ENCODE data around the gene TSC22D1. TPM values are rescaled to one million over a fixed set of nuclear protein-coding genes. Genes with fewer than 3 reads are reported as not detected.

TSC22D1 gene
- total and polyA plus RNA-seq, 2 of the 4 experiments (the other 2 are of a cell fraction) = 30.8 to 42.2 TPM

DNA sequence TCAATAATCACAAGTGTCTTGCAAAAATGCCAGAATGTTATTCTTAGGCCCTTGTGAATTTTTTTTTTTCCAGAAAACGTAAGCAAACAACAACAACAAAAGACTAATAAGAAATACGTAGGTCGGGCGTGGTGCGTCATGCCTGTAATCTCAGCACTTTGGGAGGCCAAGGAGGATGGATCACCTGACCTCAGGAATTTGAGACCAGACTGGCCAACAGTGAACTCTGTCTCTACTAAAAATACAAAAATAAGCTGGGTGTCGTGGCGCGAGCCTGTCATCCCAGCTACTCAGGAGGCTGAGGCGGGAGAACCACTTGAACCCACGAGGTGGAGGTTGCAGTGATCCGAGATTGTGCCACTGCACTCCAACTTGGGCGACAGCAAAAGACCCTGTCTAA is 20.9 kb downstream of the TSC22D1 start:
- Histone ChIP-seq H2BK20ac (ENCODE audit: low read depth, low read length) (no peak overlapping the region), H3K18ac (ENCODE audit: low read depth, low read length) (no peak overlapping the region), H2AFZ (replicated peaks; ENCODE audit: low read length, poor library complexity) (no peak overlapping the region), H4K91ac (ENCODE audit: insufficient read depth, low read depth, low read length) (no peak overlapping the region), H3K4ac (ENCODE audit: low read depth, low read length) (no peak overlapping the region), H4K20me1 (ENCODE audit: insufficient read depth, low read length) (peaks cover 15% of the 10 kb centered on the region; the same call in 1 of the 2 replicates), H3K36me3 (ENCODE audit: control insufficient read depth, insufficient read depth, low read length) (peaks cover 12% of the 10 kb centered on the region; the same call in 1 of the 2 replicates), H3K9me1 (ENCODE audit: insufficient read depth, low read length) (no peaks in the 10 kb centered on the region; the same call in 1 of the 2 replicates), H2AK5ac (ENCODE audit: low read depth, low read length) (no peak overlapping the region), H3K4me3 (ENCODE audit: insufficient read depth, low read depth, low read length) (no peak overlapping the region), H3K14ac (replicated peaks; ENCODE audit: low read depth, low read length) (no peak overlapping the region), H2BK5ac (ENCODE audit: low read depth, low read length, poor library complexity, severe bottlenecking) (no peak overlapping the region), H4K8ac (ENCODE audit: low read depth in 2 of 2, low read length in 2 of 2) (no peak overlapping the region), H2BK15ac (ENCODE audit: low read depth, low read length) (no peak overlapping the region), H3K79me1 (ENCODE audit: low read depth in 1 of 2, low read length in 2 of 2) (peaks cover 21 to 68% of the 10 kb centered on the region in 2 experiments), H3K9ac (ENCODE audit: low read depth, low read length) (no peak overlapping the region), H3K4me2 (ENCODE audit: low read depth, low read length) (no peak overlapping the region), H3K23ac (ENCODE audit: low read depth, low read length) (no peak overlapping the region), H4K5ac (ENCODE audit: low read depth, low read length) (no peak overlapping the region), H3K4me1 (ENCODE audit: control insufficient read depth, insufficient read depth, low read length) (no peaks in the 10 kb centered on the region), H3K27me3 (ENCODE audit: control insufficient read depth, insufficient read depth, low read length) (no peaks in the 10 kb centered on the region), H2BK120ac (ENCODE audit: low read depth, low read length) (no peak overlapping the region), H2AK9ac (replicated peaks; ENCODE audit: low read depth, low read length, poor library complexity) (no peak overlapping the region), H3K56ac (ENCODE audit: extremely low read depth, insufficient read depth, low read length) (no peak overlapping the region), H3K27ac (ENCODE audit: insufficient read depth, low read length) (no peak overlapping the region), H3K9me3 (ENCODE audit: control insufficient read depth, insufficient read depth, low read length) (no peaks in the 10 kb centered on the region)
- dilution Hi-C loops (cut with HindIII; ENCODE audit: low sequenced_read_pairs, unreplicated experiment) (no loop called here), in situ Hi-C loops (cut with MboI; ENCODE audit: low sequenced_read_pairs) (no loop called here), intact Hi-C loops (cut with micrococcal nuclease) (no loop called here)
- ChIA-PET POLR2A (ENCODE audit: unreplicated experiment) (no interaction called here), CTCF (interaction anchor here (0.7 kb wide), 1 partner anchor 83 kb away, joined by 4 read pairs; no protein-coding TSS in a partner anchor)
- 97% methylated on average over 4 of the region's 12 CpGs; no CpG with 5 or more reads in 1 of the 2 experiments for WGBS, 2 experiments (ENCODE audit: extremely low coverage in 2 of 2, insufficient read length in 1 of 2)
- BruUV-seq (replicated peaks) = no TSS peak
- DNase-seq (no peak), ATAC-seq (ENCODE audit: low read depth) (no peak)
- TF ChIP-seq MAZ (IDR thresholded peaks at IDR 0.05; ENCODE audit: borderline replicate concordance, low read depth, low read length) = no peak
- TF ChIP-seq, protein P1, sequence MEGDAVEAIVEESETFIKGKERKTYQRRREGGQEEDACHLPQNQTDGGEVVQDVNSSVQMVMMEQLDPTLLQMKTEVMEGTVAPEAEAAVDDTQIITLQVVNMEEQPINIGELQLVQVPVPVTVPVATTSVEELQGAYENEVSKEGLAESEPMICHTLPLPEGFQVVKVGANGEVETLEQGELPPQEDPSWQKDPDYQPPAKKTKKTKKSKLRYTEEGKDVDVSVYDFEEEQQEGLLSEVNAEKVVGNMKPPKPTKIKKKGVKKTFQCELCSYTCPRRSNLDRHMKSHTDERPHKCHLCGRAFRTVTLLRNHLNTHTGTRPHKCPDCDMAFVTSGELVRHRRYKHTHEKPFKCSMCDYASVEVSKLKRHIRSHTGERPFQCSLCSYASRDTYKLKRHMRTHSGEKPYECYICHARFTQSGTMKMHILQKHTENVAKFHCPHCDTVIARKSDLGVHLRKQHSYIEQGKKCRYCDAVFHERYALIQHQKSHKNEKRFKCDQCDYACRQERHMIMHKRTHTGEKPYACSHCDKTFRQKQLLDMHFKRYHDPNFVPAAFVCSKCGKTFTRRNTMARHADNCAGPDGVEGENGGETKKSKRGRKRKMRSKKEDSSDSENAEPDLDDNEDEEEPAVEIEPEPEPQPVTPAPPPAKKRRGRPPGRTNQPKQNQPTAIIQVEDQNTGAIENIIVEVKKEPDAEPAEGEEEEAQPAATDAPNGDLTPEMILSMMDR (conservative IDR thresholded peaks at IDR 0.05; ENCODE audit: low read depth, low read length) = no peak
- no peak for TF ChIP-seq MAFK (IDR thresholded peaks at IDR 0.05; ENCODE audit: low read depth, low read length)
- TF ChIP-seq CEBPB (IDR thresholded peaks at IDR 0.05; ENCODE audit: low read depth, low read length) = no peak
- no peak for TF ChIP-seq POLR2A (IDR thresholded peaks at IDR 0.05; ENCODE audit: low read depth, low read length)
- TF ChIP-seq, protein P2, sequence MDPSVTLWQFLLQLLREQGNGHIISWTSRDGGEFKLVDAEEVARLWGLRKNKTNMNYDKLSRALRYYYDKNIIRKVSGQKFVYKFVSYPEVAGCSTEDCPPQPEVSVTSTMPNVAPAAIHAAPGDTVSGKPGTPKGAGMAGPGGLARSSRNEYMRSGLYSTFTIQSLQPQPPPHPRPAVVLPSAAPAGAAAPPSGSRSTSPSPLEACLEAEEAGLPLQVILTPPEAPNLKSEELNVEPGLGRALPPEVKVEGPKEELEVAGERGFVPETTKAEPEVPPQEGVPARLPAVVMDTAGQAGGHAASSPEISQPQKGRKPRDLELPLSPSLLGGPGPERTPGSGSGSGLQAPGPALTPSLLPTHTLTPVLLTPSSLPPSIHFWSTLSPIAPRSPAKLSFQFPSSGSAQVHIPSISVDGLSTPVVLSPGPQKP (IDR thresholded peaks at IDR 0.05; ENCODE audit: borderline replicate concordance, low read depth, low read length) = no peak
- TF ChIP-seq SMC3 (IDR thresholded peaks at IDR 0.05; ENCODE audit: low read depth, low read length) = no peak
- no peak for TF ChIP-seq RAD21 (IDR thresholded peaks at IDR 0.05; ENCODE audit: low read length)
- no peak for TF ChIP-seq FOS (IDR thresholded peaks at IDR 0.05; ENCODE audit: low read depth, low read length)
- TF ChIP-seq, protein P3, sequence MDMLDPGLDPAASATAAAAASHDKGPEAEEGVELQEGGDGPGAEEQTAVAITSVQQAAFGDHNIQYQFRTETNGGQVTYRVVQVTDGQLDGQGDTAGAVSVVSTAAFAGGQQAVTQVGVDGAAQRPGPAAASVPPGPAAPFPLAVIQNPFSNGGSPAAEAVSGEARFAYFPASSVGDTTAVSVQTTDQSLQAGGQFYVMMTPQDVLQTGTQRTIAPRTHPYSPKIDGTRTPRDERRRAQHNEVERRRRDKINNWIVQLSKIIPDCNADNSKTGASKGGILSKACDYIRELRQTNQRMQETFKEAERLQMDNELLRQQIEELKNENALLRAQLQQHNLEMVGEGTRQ (IDR thresholded peaks at IDR 0.05; ENCODE audit: low read depth, low read length) = no peak
- TF ChIP-seq BHLHE40 (IDR thresholded peaks at IDR 0.05; ENCODE audit: low read depth, low read length) = no peak
- TF ChIP-seq NFE2L2 (IDR thresholded peaks at IDR 0.05; ENCODE audit: low read depth, low read length) = no peak
- TF ChIP-seq MXI1 (IDR thresholded peaks at IDR 0.05; ENCODE audit: borderline replicate concordance, low read depth, low read length) = no peak
- no peak for TF ChIP-seq RCOR1 (IDR thresholded peaks at IDR 0.05; ENCODE audit: insufficient replicate concordance, low read length)

All from IMR-90 (cell line).